ENCODE results near the gene RPL10A. TPM values are rescaled to one million over a fixed set of nuclear protein-coding genes. Genes with fewer than 3 reads are reported as not detected.

RPL10A gene
- total and polyA plus RNA-seq, 2 of the 13 experiments (the other 11 are each of a cell fraction or from before 2014, with no cell fraction given) = 1,854 to 2,726 TPM

GRCh38 chr6:35514587-35514986 lies 46.4 kb downstream of the RPL10A start:
- no peak for TF ChIP-seq ZNF337 (CRISPR knock-in tag; IDR thresholded peaks at IDR 0.05; ENCODE audit: borderline replicate concordance, low read depth)
- no peak for TF ChIP-seq AHR (CRISPR knock-in tag; IDR thresholded peaks at IDR 0.05)
- peak; percentile 87 for TF ChIP-seq ZNF3 (CRISPR knock-in tag; IDR thresholded peaks at IDR 0.05)
- TF ChIP-seq ZNF605 (CRISPR knock-in tag; IDR thresholded peaks at IDR 0.05) = no peak
- TF ChIP-seq ZNF770 (CRISPR knock-in tag; IDR thresholded peaks at IDR 0.05) = peak; percentile 35; the same call in 1 of the 2 replicates
- TF ChIP-seq HDAC2 (CRISPR knock-in tag; IDR thresholded peaks at IDR 0.05) = no peak
- no peak for TF ChIP-seq ZNF776 (CRISPR knock-in tag; IDR thresholded peaks at IDR 0.05)
- no peak for TF ChIP-seq SRSF9 (IDR thresholded peaks at IDR 0.05; ENCODE audit: borderline replicate concordance, insufficient read depth, low read depth, low read length, poor library complexity, severe bottlenecking)
- TF ChIP-seq CREB1 (IDR thresholded peaks at IDR 0.05) = no peak
- TF ChIP-seq CREB1 (CRISPR knock-in tag; IDR thresholded peaks at IDR 0.05) = no peak
- TF ChIP-seq ZNF839 (CRISPR knock-in tag; IDR thresholded peaks at IDR 0.05; ENCODE audit: borderline replicate concordance) = no peak
- ChIA-PET POLR2A (no interaction called here), CTCF (ENCODE audit: low intra/inter-chr PET ratio, low total read pairs) (no interaction called here)
- DNase-seq (ENCODE audit: low spot score) (no peak), FAIRE-seq (no peak), ATAC-seq (no peak)
- no peak overlapping the region for H3K4me2 ChIP-seq (ENCODE audit: low read depth, low read length)
- H3K4me1 ChIP-seq (ENCODE audit: insufficient read depth, low read length) = peaks cover 4% of the 10 kb centered on the region; the same call in 1 of the 2 replicates
- H3K9ac ChIP-seq (ENCODE audit: insufficient read depth, low read depth, low read length) = no peak overlapping the region
- peaks cover 2 to 38% of the 10 kb centered on the region in 2 experiments; a peak in 4 of 5 replicates for H3K27me3 ChIP-seq (ENCODE audit: control insufficient read depth in 1 of 2, insufficient read depth in 2 of 2, low read length in 2 of 2)
- no peaks in the 10 kb centered on the region for H3K79me2 ChIP-seq (ENCODE audit: insufficient read depth, low read length)
- H4K20me1 ChIP-seq (ENCODE audit: insufficient read depth, low read length) = no peaks in the 10 kb centered on the region
- in situ Hi-C loops (cut with HindIII; ENCODE audit: extremely low pct_ligation_motif_present, low pct_unique_long_range_greater_than_20kb) (no loop called here), intact Hi-C loops (cut with micrococcal nuclease; ENCODE audit: unreplicated experiment) (no loop called here)
- H3K4me3 ChIP-seq (replicated peaks in 1 of 3; ENCODE audit: insufficient read depth in 1 of 3, low read depth in 2 of 3, low read length in 3 of 3) = no peak overlapping the region
- no peaks in the 10 kb centered on the region for H3K36me3 ChIP-seq (replicated peaks in 1 of 2; ENCODE audit: control insufficient read depth in 1 of 2, insufficient read depth in 2 of 2, low read length in 2 of 2)
- no peaks in the 10 kb centered on the region for H3K9me3 ChIP-seq (ENCODE audit: low read length)
- WGBS (ENCODE audit: low lambda C conversion rate) = 27% methylated on average over 4 of the region's 4 CpGs
- BruUV-seq (replicated peaks) = no TSS peak
- H3K27ac ChIP-seq (ENCODE audit: extremely low read length, insufficient read depth, low read length) = no peak overlapping the region
- H2AFZ ChIP-seq (ENCODE audit: low read length) = no peak overlapping the region
